GM12865 (cell line): ENCODE results near the gene GABBR2.
"Not testable (repeated sequence)": the region's sequence is repeated elsewhere in the genome, so short reads cannot be mapped to it uniquely, and the experiment has no call there.

Experiments
- DNase-seq: peaks from one replicate; pipeline ENCODE4 v3.0.0; 2010; ENCODE audit warnings: low read depth
- H3K4me3 ChIP-seq: 2 replicates; pipeline ENCODE4 v1.5.1; 2011; ENCODE audit warnings: mild to moderate bottlenecking, low read depth, low read length, control low read depth
- TF ChIP-seq, protein P1 (sequence below): IDR thresholded peaks from 2 replicates; pipeline ENCODE4 v1.5.1; 2011; ENCODE audit warnings: low read length, control low read depth, low read depth, inconsistent platforms; ENCODE audit not compliant: insufficient read depth; ENCODE audit errors: missing control alignments

Gene GABBR2

GRCh38 chr9:98591696-98592095 is 117.0 kb downstream of the GABBR2 start:
- DNase-seq: no peak
- H3K4me3 ChIP-seq: no peak overlapping the region
- TF ChIP-seq, protein P1, sequence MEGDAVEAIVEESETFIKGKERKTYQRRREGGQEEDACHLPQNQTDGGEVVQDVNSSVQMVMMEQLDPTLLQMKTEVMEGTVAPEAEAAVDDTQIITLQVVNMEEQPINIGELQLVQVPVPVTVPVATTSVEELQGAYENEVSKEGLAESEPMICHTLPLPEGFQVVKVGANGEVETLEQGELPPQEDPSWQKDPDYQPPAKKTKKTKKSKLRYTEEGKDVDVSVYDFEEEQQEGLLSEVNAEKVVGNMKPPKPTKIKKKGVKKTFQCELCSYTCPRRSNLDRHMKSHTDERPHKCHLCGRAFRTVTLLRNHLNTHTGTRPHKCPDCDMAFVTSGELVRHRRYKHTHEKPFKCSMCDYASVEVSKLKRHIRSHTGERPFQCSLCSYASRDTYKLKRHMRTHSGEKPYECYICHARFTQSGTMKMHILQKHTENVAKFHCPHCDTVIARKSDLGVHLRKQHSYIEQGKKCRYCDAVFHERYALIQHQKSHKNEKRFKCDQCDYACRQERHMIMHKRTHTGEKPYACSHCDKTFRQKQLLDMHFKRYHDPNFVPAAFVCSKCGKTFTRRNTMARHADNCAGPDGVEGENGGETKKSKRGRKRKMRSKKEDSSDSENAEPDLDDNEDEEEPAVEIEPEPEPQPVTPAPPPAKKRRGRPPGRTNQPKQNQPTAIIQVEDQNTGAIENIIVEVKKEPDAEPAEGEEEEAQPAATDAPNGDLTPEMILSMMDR: no peak

GRCh38 chr9:98590101-98590500 is 118.6 kb downstream of the GABBR2 start:
- DNase-seq: no peak
- H3K4me3 ChIP-seq: no peak overlapping the region
- TF ChIP-seq, protein P1: no peak

DNA sequence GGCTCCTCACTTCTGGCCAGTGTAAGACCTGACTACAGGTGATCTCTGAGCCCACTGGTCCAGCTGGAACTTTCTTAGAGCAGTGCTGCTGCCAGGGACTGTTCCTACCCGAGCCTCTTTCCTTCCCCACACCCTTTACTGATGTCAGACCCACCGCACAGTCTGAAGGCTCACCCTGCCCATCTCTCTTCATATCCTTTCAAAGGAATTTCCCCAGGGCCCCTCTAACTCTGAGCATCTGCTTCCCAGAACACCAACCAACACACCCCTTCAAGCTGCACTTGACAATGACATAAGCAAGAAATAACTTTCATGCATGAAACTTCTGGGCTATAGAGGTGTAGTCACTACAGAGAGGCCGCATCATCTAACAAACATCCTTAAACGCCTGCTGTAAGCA is 119.6 kb downstream of the GABBR2 start:
- TF ChIP-seq, protein P1: no peak
- H3K4me3 ChIP-seq: no peak overlapping the region
- DNase-seq: no peak

DNA sequence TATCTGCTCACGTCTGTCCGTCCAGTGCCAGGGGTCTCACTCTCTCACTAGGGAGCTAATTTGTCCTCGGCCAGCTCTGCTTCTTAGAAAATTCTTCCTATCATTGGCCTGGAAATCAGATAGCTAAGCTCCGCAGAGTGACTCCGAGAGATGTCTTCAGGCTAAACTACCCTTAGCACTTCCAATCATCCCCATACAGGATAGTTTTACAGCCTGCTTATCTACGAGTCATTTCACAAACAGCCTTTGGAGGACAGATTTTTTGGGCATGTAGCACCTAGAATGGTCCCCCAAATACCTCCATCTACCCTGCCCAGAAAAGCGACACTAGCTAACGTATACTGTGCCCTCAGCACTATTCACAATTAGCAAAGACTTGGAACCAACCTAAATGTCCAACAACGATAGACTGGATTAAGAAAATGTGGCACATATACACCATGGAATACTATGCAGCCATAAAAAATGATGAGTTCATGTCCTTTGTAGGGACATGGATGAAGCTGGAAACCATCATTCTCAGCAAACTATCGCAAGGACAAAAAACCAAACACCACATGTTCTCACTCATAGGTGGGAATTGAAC is 123.8 kb downstream of the GABBR2 start:
- not testable (repeated sequence) for DNase-seq, H3K4me3 ChIP-seq

- H3K4me3 ChIP-seq: no peak overlapping the region
- DNase-seq: peak; percentile 72
- TF ChIP-seq, protein P1: no peak
Observed at GRCh38 chr9:98584059-98584458, 124.7 kb downstream of the GABBR2 start.

DNA sequence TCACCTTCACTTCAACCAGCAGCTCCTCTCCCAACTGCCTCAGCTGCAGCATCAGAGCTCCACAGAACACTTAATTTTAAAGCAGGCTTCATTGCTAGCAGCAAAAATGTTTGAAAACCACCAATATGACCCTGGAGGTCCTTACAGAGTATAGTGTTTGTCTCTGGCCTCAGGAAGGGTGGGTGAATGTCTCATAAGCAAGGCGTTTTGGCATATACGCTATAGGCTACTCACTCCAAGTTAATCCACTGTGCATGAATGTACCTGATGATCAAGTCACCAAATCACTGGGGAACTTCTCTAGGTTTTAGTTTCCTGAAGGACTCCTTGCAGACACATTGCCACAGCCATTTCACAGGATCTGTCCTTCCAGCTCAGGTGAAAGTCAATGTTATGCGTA is 125.3 kb downstream of the GABBR2 start:
- H3K4me3 ChIP-seq: no peak overlapping the region
- DNase-seq: no peak
- TF ChIP-seq, protein P1: no peak

DNA sequence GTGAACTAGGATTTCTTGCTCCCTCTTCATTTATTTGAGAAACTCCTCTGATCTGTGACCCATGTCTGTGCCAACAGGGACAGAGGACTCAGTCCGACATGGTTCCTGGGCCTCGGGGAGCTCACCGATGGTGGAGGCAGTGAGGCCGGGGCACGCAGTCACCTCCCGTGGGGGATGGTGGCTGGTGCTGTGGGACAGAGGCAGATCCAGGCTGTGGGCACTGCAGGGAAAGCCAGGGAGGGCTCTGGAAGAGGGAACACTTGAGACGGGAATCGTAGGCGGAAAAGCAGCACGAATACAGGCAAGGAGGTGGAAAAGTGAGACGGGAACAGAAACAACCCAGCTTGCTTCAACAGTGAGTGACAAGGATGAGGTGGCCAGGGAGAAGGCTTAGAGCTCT is 127.8 kb downstream of the GABBR2 start:
- no peak for DNase-seq
- TF ChIP-seq, protein P1: no peak
- H3K4me3 ChIP-seq: no peak overlapping the region
